K562 (cell line): ENCODE data around the gene SMOC2. TPM values are rescaled to one million over a fixed set of nuclear protein-coding genes. Genes with fewer than 3 reads are reported as not detected.

Source experiments
- ATAC-seq: fragments of 200-7000 bp; cut with Tn5 transposase; 3 replicates; pipeline ENCODE4 v1.9.1; 2020; ENCODE audit warnings: moderate library complexity
- BruUV-seq: library from RNA; stranded (reverse); fragments of 400-500 nt; replicated peaks from 2 replicates; lab custom pipeline; 2021; lab: Mats Ljungman, UMichigan
- CTCF ChIA-PET: fragments of 300-600 bp; formaldehyde crosslinking; extraction: SDS; loops from one replicate; lab custom pipeline; 2021; ENCODE audit warnings: low intra/inter-chr PET ratio; lab: Yijun Ruan, JAX
- POLR2A ChIA-PET: fragments of 300-600, 350-650 bp; sonication (Branson Sonifier 250); formaldehyde crosslinking; extraction: SDS; loops from one replicate; lab custom pipeline; 2021; ENCODE audit warnings: antibody characterized with exemption, inconsistent platforms; lab: Yijun Ruan, JAX
- DNase-seq, 4 experiments: peaks; one replicate each; pipeline versions ENCODE4 v3.0.0 to v3.0.0-alpha.2; 2011 to 2018; ENCODE audit warnings: low spot score in 3 of 4, mixed read lengths in 3 of 4; ENCODE audit errors: extremely low read depth in 1 of 4
- FAIRE-seq: peaks from 2 replicates; lab custom pipeline; 2011; peaks lifted over from hg19 to GRCh38; lab: Jason Lieb, UNC
- H2AFZ ChIP-seq: 2 replicates; pipeline ENCODE4 v1.6.0; 2011; ENCODE audit warnings: low read depth, low read length, control low read depth, inconsistent platforms
- H3K27ac ChIP-seq: fragments of 200-600 bp; 3 replicates; pipeline ENCODE4 v1.8.0; 2011; ENCODE audit warnings: low read depth, mild to moderate bottlenecking, control low read depth, inconsistent platforms, low read length, moderate library complexity, mixed read lengths; ENCODE audit errors: extremely low read depth
- H3K27me3 ChIP-seq, 2 experiments: fragments of 300-600 bp in 1 of 2; 2 replicates in 1 of 2; 3 replicates in 1 of 2; pipeline versions ENCODE4 v1.6.0 to v1.8.0; 2011; ENCODE audit warnings: inconsistent platforms in 2 of 2, low read length in 2 of 2, mild to moderate bottlenecking in 1 of 2, mixed read lengths in 1 of 2, moderate library complexity in 1 of 2; ENCODE audit not compliant: control insufficient read depth in 2 of 2, insufficient read depth in 2 of 2
- H3K36me3 ChIP-seq: fragments of 300-600 bp; 3 replicates; pipeline ENCODE4 v1.8.0; 2011; ENCODE audit warnings: mild to moderate bottlenecking, low read length, inconsistent platforms; ENCODE audit not compliant: control insufficient read depth, insufficient read depth
- H3K4me1 ChIP-seq, 2 experiments: fragments of 200-600 bp in 1 of 2; replicated peaks in 1 of 2; 2 replicates in 1 of 2; 3 replicates in 1 of 2; pipeline versions ENCODE4 v1.5.1 to v1.8.0; 2011; ENCODE audit warnings: inconsistent platforms in 2 of 2, low read length in 2 of 2, mild to moderate bottlenecking in 1 of 2, mixed read lengths in 1 of 2, moderate library complexity in 1 of 2; ENCODE audit not compliant: control insufficient read depth in 2 of 2, insufficient read depth in 2 of 2
- H3K4me2 ChIP-seq: 2 replicates; pipeline ENCODE4 v1.6.1; 2011; ENCODE audit warnings: low read length, control low read depth, inconsistent platforms, mixed read lengths; ENCODE audit not compliant: insufficient read depth
- H3K4me3 ChIP-seq: fragments of 200-600 bp; sonication (generic), shearing (Covaris generic); 2 replicates; pipeline ENCODE4 v1.5.1; 2016; ENCODE audit warnings: control low read depth, inconsistent platforms
- H3K79me2 ChIP-seq: fragments of 200-600 bp; 3 replicates; pipeline ENCODE4 v1.8.0; 2011; ENCODE audit warnings: low read length, inconsistent platforms; ENCODE audit not compliant: control insufficient read depth, insufficient read depth
- H3K9ac ChIP-seq, 2 experiments: 2 replicates each; pipeline versions ENCODE4 v1.6.0 to v1.6.1; 2011; ENCODE audit warnings: low read depth in 2 of 2, low read length in 2 of 2, control low read depth in 1 of 2, inconsistent platforms in 1 of 2, mild to moderate bottlenecking in 1 of 2, mixed read lengths in 1 of 2; ENCODE audit not compliant: insufficient read depth in 1 of 2
- H3K9me1 ChIP-seq: one replicate; pipeline ENCODE4 v1.6.0; 2011; ENCODE audit warnings: inconsistent platforms, mild to moderate bottlenecking, low read length, moderate library complexity; ENCODE audit not compliant: control insufficient read depth, insufficient read depth
- H3K9me3 ChIP-seq: replicated peaks from 2 replicates; pipeline ENCODE4 v1.5.1; 2011; ENCODE audit warnings: low read depth, low read length, inconsistent platforms; ENCODE audit not compliant: control insufficient read depth, insufficient read depth
- H4K20me1 ChIP-seq: replicated peaks from 2 replicates; pipeline ENCODE4 v1.6.1; 2011; ENCODE audit warnings: low read length, inconsistent platforms, mixed read lengths; ENCODE audit not compliant: control insufficient read depth, insufficient read depth
- CHD7 ChIP-seq: fragments of 200-600 bp; sonication (generic); IDR thresholded peaks from one replicate; pipeline ENCODE4 v1.6.1; 2012; ENCODE audit warnings: mild to moderate bottlenecking, low read depth, low read length, inconsistent platforms
- DDX20 ChIP-seq: fragments of 450-650 bp; IDR thresholded peaks from 2 replicates; pipeline ENCODE4 v1.6.1; 2016; ENCODE audit warnings: missing genetic modification characterization, low read depth, mild to moderate bottlenecking, missing compliant biosample characterization, moderate library complexity
- JUNB ChIP-seq: fragments of 450-650 bp; formaldehyde crosslinking; conservative IDR thresholded peaks from 2 replicates; pipeline ENCODE4 v1.4.0; 2020; ENCODE audit warnings: mild to moderate bottlenecking
- OTX1 ChIP-seq: fragments of 450-650 bp; formaldehyde crosslinking; IDR thresholded peaks from 2 replicates; pipeline ENCODE4 v1.4.0; 2022; ENCODE audit warnings: mild to moderate bottlenecking
- POLR2AphosphoS2 ChIP-seq: IDR thresholded peaks from 2 replicates; pipeline ENCODE4 v1.6.1; 2012; ENCODE audit warnings: low read length, improper control_type of control experiment
- POLR3A ChIP-seq: IDR thresholded peaks from 2 replicates; pipeline ENCODE4 v1.6.1; 2011; ENCODE audit warnings: borderline replicate concordance, mild to moderate bottlenecking, moderate library complexity; ENCODE audit not compliant: insufficient read length, insufficient read depth; ENCODE audit errors: extremely low read depth
- ZBTB33 ChIP-seq: sonication (generic); formaldehyde crosslinking; IDR thresholded peaks from 2 replicates; pipeline ENCODE4 v1.8.1; 2023; ENCODE audit warnings: mild to moderate bottlenecking, missing genetic modification reagents
- ZNF695 ChIP-seq: fragments of 450-650 bp; formaldehyde crosslinking; IDR thresholded peaks from 2 replicates; pipeline ENCODE4 v1.4.0; 2020; ENCODE audit warnings: mild to moderate bottlenecking, moderate library complexity
- WGBS: fragments of 100-300 bp; shearing (Covaris generic); methylation state at CpG from one replicate; pipeline ENCODE4 v1.1.6; 2016; ENCODE audit warnings: low coverage, mixed read lengths; ENCODE audit not compliant: insufficient coverage; ENCODE audit errors: missing lambda C conversion rate; 5-methylcytosine and 5-hydroxymethylcytosine counted together
- in situ Hi-C: fragments of 300-500 bp; cut with MboI; formaldehyde crosslinking; loops from 4 replicates; pipeline ENCODE4 v1.15.0; 2018; ENCODE audit warnings: inconsistent platforms, mixed read lengths
- intact Hi-C: fragments of 100-400 bp; cut with micrococcal nuclease; formaldehyde crosslinking; loops from 2 replicates; pipeline ENCODE4 v1.14.2; 2022
- polyA plus RNA-seq, 8 experiments: library from polyadenylated mRNA; depleted of rRNA in 4 of 8; stranded (reverse) in 5 of 8; unstranded in 3 of 8; fragments of >200 nt; fragmentation: Nextera tagmentation in 2 of 8; fragmentation: Illumina TruSeq in 1 of 8; extraction: Ambion mirVana in 2 of 8; extraction: Trizol in 1 of 8; gene quantifications; 2 replicates each; pipeline versions ENCODE4 v1.2.1 to v1.2.3, GENCODE V29; 2011 to 2014; ENCODE audit warnings: inconsistent platforms in 1 of 8, missing spikeins in 1 of 8
- total RNA-seq, 7 experiments: library from RNA; depleted of rRNA in 6 of 7; stranded (reverse); fragments of >200 nt in 6 of 7; fragmentation: Illumina TruSeq in 2 of 7; extraction: Trizol in 2 of 7; gene quantifications; 2 replicates each; pipeline versions ENCODE4 v1.2.1 to v1.2.3, GENCODE V29; 2011 to 2021; ENCODE audit warnings: low replicate concordance in 1 of 7
- TF ChIP-seq, protein P1 (sequence below): sonication (generic); formaldehyde crosslinking; IDR thresholded peaks from 2 replicates; pipeline ENCODE4 v1.9.0; 2022; ENCODE audit warnings: mild to moderate bottlenecking, missing genetic modification reagents

The SMOC2 gene
- total and polyA plus RNA-seq, 9 of the 15 experiments (the other 6 are each of a cell fraction or from before 2014, with no cell fraction given) = 0.45 to 2.3 (median 1.1) TPM

DNA sequence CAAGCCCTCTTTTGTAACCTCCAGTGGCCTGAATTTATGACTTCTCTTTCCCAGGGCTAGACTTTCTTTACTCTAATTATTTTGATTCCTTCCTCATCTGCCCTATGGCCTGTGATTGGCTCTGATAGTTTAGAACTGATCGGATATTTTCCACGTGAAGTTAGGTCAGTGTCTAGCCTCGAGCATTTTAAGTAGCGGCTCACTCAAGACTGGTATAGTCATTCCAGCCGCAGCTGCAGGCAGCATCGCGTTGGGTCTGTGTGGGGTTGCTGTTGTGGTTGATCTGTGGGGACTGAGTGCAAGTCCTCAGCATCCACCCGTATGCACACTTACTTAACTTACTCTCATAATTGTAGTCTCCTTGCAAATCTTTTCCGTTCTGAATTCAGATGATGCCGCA lies 105.7 kb downstream of the SMOC2 start:
- ChIA-PET CTCF (no interaction called here), POLR2A (no interaction called here)
- Histone ChIP-seq H3K4me1 (no peaks in the 10 kb centered on the region), H3K4me3 (no peak overlapping the region), H3K27me3 (peaks cover 10 to 24% of the 10 kb centered on the region in 2 experiments; a peak in 3 of 5 replicates), H3K9ac (no peak overlapping the region), H3K27ac (no peak overlapping the region), H3K9me1 (no peaks in the 10 kb centered on the region), H3K4me2 (no peak overlapping the region), H3K79me2 (no peaks in the 10 kb centered on the region), H2AFZ (no peak overlapping the region), H3K36me3 (no peaks in the 10 kb centered on the region), H4K20me1 (no peaks in the 10 kb centered on the region), H3K9me3 (no peaks in the 10 kb centered on the region)
- DNase-seq (no peak), FAIRE-seq (no peak), ATAC-seq (no peak)
- in situ Hi-C loops (no loop called here), intact Hi-C loops (no loop called here)
- 27% methylated on average over 10 of the region's 10 CpGs for WGBS
- no TSS peak for BruUV-seq
- TF ChIP-seq POLR3A (no peak), ZBTB33 (no peak), JUNB (CRISPR knock-in tag) (no peak), DDX20 (no peak), POLR2AphosphoS2 (no peak), CHD7 (no peak), OTX1 (CRISPR knock-in tag) (no peak), ZNF695 (CRISPR knock-in tag) (no peak)
- TF ChIP-seq, protein P1, sequence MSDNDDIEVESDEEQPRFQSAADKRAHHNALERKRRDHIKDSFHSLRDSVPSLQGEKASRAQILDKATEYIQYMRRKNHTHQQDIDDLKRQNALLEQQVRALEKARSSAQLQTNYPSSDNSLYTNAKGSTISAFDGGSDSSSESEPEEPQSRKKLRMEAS = no peak
